Measurements from ENCODE around the gene GRPEL2.

- no peak for TF ChIP-seq POLR2A (IDR thresholded peaks at IDR 0.05)
- no peak for TF ChIP-seq CTCF (IDR thresholded peaks at IDR 0.05)
Measured at GRCh38 chr5:149388498-149389190, 43.3 kb downstream of the GRPEL2 start.
